Stimulated activated CD8-positive, alpha-beta memory T cell treated with anti-CD3 and anti-CD28 coated beads, Interleukin-2, amount 100 ng/mL, for 1 hour (primary cell): ENCODE data around the gene UVRAG.

Source experiments
- DNase-seq, 2 donors: peaks; one replicate each; pipeline ENCODE4 v3.0.0-alpha.2; 2020; ENCODE audit warnings: low read depth in 2 of 2

The UVRAG gene

DNA sequence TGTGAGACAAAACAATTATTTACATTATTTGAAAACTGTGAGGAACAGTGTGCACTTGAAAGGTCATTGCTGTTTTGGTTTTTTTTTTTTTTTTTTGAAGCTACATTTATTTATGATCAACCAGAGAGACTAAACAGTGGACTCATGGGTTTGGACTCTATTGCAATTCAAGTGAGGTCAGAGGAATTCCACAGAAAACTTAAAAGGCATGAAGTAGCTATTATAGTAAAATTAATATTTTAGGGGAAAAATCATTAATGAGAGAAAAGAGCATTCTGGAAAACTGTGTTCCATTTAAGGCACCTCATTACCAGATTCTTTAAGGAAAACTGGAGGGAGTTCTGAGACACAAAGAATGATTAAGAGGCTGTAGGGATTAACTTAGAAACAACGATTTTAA is 288.4 kb downstream of the UVRAG start:
- no peak for DNase-seq

DNA sequence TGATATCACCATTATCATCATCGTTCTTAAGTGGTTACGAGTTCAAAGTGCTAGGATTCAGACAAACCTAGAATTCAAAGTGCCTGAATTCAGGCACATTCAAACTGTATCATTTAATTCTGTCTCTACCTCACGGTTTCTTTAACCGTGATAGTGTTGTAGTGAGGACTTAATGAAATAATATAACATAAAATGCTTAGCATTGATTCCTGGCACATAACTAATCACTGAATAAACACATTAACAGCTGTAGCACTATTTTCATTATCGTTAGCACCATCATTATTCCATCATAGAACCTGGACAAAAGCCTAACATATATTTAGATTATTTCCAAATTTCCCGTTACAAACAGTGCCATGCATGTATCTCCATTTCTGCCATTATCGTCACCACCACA is 289.3 kb downstream of the UVRAG start:
- DNase-seq: no peak

DNA sequence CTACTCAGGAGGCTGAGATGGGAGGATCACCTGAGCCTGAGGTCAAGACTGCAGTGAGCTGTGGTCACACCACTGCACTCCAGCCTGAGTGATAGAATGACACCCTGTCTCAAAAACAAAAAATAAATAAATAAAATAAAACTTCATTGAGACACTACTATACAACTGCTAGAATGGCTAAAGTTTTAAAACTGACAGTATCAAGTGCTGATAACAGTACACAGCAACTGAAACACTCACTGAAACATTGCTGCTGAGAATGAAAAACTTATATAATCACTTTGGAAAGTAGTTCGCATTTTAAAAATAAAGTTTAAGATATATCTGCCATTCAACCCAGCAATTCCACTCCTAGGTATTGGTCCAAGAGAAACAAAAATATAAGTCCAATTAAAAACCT is 290.6 kb downstream of the UVRAG start:
- no peak for DNase-seq

- DNase-seq: no peak
These were observed 293.0 kb downstream of the UVRAG start for GRCh38 chr11:76107971-76108370.

DNA sequence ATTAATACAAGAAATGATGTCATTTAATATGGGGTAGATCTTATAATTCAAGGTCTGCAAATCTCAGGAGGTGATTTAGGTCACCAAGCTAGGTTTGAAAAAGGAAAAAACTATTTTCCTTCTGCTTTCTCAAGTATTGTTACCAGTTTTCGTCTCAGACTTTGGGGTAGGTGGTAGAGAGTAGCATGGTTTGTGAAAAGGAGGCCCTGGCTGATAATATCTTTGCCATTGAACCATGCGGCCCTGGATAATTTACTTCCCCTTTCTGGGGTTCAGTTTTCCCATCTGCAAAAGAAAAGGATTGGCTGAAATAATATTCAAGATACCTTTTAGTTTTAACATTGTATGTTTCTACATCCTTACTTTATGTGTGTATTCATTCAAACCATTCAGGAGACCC is 299.2 kb downstream of the UVRAG start:
- no peak for DNase-seq

DNA sequence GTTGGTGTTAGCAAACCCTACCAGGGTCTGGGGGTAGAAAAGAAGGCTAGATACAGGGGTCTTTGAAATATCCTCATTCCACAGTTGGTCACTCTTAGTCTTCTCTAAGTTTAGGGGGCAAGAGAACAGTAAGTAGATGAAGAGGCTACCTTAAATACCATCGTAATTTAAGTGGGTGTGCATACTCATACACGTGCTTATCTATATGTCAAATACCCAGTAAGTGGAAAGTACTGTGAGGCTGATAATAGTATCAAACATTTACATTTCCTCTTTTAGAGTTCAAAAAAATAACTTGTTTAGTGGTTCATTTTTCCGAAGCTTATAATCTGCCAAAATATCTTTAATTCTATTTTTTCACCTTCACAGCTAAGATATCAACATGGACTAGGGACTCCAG is 300.5 kb downstream of the UVRAG start:
- DNase-seq: no peak

- no peak for DNase-seq
These were observed 304.0 kb downstream of the UVRAG start for GRCh38 chr11:76119032-76119431.

GRCh38 chr11:76119779-76120178 is 304.8 kb downstream of the UVRAG start:
- DNase-seq: no peak

DNA sequence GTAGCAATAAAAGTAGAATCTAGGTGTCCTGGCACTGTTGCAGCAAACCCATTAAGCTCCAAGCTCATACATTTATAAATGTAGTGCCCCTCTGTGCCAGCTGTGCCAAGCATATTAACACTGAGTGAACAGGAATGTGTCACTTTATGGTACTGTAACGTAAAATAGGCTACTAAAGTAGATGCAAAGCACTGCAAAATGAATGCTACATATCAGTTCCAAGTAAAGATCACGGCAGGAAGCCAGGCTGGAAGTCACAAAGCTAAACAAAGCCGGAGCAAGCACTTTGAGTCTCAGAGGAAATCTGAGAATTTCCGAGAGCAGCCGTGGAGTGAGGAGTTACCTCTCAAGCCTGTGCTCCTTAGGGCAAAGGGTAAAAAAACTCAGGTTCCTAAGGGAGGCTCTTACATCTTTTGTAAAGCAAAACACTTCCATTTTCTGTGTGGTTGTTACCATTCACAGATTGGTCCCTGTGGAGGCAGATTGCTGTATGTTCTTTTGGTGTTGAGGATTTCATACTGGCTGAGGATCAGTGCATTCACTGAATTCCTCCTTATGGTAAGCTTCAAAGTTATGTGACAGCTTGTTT is 305.6 kb downstream of the UVRAG start:
- no peak for DNase-seq

DNA sequence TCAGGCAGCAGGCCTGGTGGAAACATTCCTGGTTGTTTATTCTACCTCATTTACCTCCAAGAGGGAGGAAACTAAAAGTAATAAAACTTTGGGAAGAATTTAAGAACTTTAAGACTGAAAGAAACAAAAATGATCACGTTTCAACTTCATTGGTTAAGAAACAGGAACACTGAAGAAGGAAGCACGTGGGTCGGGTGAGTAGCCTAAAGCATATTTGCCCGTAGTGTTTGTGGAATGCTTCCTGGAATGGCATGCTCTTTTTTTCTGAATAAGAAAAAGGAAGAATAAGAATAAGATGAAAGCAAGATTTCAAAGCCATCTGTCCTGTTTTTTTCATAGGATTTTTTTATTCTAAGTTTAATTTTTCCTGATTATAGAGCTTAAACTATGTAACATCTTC is 308.2 kb downstream of the UVRAG start:
- DNase-seq: no peak

DNA sequence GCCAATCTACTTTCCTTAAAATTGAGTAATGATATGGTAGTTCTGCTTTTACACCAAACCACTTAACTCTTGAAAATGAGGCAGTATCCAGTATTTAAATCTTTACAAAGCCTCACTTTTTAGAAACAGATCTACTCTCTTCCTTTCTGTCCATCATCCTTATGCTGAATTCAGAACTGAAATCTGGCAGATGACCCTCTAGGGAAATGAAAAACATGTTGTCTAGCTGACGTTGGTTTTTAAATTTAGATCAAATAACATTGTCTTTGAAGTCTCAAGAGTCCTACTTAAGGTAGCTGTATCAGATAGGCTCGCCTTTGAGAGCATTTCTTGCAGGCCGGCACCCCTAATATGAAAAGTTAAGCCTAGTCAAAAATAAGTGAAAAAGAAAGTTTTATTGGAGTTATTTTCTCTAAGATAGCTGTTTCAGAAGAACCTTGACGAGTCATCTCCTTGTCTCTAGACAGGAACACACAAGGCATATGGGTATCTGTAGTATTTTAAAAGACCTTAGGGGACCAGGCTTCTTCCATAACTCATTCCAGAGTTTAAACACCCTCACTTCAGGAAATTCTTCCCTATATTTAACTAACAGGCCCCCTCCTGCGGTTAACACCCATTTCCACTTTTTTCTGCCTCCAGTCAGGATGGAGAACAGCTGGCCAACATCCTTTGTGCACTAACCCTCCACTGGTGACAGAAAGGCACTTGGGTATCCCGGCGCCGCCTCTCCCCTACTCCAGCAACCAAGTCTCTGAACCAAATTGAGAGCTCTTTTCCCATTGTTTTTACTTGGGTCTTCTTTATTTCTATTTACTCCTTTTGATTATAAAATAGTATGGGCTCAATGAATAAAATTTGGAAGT is 310.1 kb downstream of the UVRAG start:
- no peak for DNase-seq

DNA sequence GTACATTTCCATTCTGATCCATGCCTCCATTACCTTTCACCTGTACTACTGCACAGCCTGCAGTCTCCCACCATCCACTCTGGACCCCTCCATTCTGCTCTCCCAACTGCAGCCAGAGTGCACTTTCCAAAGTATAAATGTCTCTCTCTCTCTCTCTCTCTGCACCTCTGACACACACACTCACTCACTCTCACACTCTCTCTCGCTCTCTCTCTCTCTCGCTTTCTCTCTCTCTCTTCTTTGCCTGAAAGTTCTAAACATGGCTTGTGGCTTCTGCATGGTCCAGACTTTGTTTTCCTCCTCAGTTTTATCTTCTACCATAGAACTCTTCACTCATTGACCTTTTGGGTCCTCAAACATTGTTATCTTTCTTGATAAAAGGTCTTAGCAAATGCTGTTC is 314.7 kb downstream of the UVRAG start:
- DNase-seq: no peak

DNA sequence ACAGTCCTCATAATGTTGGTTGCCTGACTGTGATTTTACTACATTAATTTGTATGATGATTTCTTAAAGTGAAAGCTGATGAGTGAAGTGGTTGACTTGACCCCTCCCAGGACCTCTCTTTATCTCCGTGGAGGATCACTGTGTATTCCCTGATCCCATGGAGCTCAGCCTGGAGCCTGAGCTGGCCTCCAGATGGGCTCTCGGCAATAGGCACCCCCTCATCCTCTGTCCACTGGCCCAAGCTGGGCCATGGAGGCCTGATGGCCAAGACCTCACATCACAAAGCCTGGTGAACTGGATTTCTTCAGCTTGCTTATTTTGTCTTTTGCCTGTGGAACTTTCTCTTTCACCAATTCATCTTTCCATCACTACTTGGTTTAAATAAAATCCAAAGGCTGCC is 316.1 kb downstream of the UVRAG start:
- DNase-seq: no peak

- DNase-seq: no peak
These were observed 316.9 kb downstream of the UVRAG start for GRCh38 chr11:76131671-76132631.

GRCh38 chr11:76134239-76134638 is 319.2 kb downstream of the UVRAG start:
- DNase-seq: no peak

DNA sequence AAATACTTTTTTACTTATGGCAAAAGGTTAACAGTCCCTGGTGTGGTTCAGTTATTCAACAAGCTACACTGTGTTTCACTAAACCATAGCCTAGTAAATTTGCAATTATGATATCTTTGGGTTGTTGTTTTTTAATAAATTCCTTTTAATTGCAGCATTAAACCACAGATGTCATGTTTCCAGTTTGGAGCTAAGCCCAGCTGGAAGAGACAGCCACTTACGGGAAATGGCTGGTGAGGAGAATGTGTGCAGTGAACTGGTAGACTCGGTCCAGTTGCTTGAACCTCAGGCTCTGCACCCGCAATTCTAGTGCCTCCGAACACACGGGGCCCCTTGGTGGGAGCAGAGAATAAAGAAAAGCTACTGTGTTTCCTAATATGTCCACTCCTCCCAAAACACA is 320.5 kb downstream of the UVRAG start:
- no peak for DNase-seq

GRCh38 chr11:76139314-76139713 is 324.3 kb downstream of the UVRAG start:
- DNase-seq: no peak

DNA sequence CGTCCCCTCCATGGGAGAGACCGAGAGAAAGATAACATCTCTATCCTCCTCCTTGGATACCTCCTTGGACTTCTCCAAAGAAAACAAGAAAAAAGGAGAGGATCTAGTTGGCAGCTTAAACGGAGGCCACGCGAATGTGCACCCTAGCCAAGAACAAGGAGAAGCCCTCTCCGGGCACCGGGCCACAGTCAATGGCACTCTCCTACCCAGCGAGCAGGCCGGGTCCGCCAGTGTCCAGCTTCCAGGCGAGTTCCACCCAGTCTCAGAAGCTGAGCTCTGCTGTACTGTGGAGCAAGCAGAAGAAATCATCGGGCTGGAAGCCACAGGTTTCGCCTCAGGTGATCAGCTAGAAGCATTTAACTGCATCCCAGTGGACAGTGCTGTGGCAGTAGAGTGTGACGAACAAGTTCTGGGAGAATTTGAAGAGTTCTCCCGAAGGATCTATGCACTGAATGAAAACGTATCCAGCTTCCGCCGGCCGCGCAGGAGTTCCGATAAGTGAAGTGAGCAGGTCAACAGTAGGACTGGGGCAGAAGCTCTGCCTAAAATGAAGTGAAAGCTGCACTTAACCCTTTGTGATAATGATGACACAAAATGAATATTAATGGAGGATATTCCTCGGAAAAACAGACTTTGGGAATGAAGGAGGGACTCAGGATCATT is 326.0 kb downstream of the UVRAG start:
- no peak for DNase-seq

- no peak for DNase-seq
These were observed 327.0 kb downstream of the UVRAG start for GRCh38 chr11:76141901-76142588.

- no peak for DNase-seq
These were observed 328.3 kb downstream of the UVRAG start for GRCh38 chr11:76143274-76143673.

DNA sequence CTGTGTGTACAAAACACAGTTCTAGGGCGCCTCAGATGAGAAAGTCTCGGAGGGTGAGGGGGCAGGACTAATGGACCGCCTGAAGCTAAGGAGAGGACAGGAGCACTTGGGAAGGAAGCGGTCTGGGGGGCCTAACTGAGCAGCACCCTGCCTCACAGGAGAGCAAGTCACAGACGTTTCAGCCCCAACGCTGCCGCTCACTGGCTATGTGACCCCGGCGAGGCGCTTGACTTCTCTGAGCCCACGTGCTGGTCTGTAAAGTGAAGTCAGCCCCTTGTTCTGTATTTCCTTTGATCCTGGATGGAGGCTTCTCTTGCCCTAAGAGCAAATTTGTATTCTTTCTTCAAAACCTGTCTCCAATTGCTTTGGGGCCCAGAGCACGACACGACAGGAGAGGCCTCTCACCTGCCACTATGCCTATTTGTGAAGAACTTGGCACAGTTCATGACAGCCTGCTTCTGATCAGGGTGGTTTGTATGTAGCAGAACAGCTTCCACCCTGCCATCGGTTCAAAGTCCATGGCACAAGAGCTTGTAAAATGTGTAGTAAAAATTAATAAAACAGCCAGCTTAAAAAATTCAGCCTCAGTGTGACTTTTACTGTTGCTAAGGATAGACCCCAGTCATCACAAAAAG is 332.2 kb downstream of the UVRAG start:
- DNase-seq: no peak
